NCI-H128 (cell line): ENCODE measurements around the gene GMPR2.
"Not testable (repeated sequence)": the region's sequence is repeated elsewhere in the genome, so short reads cannot be mapped to it uniquely, and the experiment has no call there.

Source experiments
- DNase-seq: peaks from one replicate; lab custom pipeline; 2025; ENCODE audit not compliant: unreplicated experiment; lab: John Stamatoyannopoulos, UW

The GMPR2 gene

DNA sequence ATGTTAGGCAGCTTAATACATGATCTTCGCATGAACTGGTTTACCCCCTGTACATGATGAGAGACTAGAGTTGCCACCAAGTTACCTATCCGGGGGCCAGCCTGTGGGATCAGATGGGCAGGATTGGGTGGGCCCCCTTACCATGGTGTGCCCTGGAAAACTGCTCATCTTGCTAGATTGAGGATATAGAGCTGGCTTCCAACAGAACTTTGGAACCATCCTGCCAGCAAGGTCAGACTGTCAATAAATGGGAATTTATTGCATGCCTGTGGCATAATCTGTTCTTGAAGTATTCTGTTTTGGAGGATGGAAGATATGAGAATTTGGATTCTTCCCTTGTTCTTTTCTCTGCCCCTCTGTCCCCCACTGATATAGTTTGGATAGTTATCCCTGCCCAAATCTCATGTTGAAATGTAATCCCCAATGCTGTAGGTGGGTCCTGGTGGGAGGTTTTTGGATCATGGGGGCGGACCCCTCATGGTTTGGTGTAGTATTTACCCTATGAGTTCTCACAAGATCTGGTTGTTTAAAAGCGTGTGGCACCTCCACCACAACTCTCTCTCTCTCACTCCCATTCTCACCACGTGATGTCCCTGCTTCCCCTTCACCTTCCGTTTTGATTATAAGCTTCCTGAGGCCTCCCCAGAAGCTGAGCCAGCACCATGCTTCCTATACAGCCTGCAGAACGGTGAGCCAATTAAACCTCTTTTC lies 33.8 kb upstream of the GMPR2 start:
- DNase-seq = no peak

DNA sequence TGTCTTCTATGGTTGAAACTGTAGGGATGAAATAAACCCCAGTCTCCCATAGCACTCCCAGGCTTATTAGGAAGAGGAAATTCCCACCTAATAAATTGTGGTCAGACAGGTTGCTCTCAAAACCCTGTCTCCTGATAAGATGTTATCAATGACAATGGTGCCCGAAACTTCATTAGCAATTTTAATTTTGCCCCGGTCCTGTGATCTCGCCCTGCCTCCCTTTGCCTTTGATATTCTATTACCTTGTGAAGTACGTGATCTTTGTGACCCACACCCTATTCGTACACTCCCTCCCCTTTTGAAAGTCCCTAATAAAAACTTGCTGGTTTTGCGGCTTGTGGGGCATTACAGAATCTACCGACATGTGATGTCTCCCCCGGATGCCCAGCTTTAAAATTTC lies 30.2 kb upstream of the GMPR2 start:
- not testable (repeated sequence) for DNase-seq

DNA sequence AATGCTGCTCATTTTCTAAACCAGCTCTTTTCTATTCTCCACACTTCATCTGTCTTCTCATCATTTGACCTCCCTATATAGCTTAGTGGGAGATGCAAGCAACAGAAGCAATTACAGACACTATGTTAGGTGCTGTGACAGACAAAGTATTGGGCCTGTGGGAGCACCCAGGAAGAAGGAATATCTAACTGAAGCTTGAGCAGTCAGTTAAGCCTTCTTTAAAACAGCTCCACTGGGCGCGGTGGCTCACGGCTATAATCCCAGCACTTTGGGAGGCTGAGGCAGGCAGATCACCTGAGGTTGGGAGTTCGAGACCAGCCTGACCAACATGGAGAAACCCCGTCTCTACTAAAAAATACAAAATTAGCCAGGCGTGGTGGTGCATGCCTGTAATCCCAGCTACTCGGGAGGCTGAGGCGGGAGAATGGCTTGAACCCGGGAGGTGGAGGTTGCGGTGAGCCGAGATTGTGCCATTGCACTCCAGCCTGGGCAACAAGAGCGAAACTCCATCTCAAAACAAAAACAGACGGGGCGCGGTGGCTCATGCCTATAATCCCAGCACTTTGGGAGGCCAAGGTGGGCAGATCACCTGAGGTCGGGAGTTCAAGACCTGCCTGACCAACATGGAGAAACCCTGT lies 29.4 kb upstream of the GMPR2 start:
- not testable (repeated sequence) for DNase-seq

DNA sequence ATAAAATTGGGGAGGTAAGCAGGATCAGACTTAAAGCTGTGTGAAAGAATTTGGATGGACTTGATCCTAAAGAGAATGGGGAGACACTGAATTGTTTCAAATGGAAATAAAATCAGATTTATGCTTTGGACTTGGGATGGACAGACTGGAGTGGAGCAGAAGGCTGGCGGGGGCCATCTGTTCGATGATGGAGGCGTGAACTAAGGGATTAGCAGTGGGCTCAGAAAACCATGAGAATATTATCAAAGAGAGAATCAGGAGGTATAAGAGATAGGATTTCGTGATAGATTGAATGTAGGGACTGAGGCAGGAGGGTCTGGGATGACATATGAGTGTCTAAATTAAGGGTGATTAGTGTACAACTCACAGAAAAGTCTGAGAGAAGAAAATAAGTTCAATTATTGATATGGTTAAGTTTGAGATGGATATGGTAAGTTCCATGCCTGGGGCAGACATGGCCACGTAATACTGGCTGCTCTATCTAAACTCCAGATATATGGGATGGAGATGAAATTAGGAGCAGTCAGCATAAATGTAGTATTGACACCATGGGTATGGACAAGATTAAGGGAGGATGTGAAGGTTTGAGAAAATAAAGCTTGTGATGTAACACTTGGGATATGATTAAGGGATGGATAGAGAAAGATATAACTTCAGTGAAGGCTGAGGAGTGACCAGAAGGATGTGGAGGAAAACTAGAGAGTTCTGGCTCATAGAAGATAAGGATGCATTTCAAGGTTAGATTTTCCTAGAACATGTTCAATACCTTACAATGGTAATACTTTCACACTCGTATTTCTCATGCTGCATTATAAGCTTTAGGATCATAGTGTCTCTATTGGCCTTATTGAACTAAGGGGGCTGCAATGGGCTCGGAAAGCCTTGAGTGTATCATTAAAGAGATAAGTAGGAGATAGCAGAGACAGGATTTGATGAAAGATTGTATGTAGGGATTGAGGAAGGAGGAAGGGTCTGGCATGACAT lies 28.3 kb upstream of the GMPR2 start:
- DNase-seq = no peak

DNA sequence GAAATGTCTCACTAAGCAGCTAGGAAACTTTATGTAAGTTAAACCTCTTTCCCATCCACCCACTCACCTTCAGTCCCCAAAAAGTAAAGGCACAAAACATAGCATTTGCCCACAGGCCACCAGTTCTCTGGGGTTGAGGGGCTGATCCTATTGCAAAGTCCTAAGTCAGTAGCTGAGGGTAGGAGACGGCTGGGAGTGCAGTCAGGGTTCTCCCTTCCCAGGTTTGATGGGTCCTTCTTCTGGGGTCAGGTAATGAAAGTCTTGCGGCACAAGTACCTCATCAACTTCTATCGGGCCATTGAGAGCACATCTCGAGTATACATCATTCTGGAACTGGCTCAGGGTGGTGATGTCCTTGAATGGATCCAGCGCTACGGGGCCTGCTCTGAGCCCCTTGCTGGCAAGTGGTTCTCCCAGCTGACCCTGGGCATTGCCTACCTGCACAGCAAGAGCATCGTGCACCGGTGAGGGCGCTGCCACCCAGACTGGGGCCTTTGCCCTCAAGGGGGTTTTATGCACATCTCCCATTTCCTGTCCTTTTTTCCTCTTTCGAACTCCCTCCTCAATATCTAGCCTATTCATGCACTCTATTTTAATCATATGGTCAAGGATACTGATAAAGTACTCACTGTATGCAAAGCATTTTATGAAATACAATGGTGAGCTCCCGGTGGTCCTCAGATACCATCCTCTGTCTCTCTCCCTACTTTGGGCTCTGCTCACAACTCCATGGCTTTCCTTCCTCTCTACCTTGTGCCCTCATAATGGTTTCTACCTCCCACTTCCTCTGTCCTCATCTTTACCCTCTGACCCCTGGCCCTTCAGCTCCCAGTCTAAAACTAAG lies 26.2 kb upstream of the GMPR2 start:
- DNase-seq = no peak

DNA sequence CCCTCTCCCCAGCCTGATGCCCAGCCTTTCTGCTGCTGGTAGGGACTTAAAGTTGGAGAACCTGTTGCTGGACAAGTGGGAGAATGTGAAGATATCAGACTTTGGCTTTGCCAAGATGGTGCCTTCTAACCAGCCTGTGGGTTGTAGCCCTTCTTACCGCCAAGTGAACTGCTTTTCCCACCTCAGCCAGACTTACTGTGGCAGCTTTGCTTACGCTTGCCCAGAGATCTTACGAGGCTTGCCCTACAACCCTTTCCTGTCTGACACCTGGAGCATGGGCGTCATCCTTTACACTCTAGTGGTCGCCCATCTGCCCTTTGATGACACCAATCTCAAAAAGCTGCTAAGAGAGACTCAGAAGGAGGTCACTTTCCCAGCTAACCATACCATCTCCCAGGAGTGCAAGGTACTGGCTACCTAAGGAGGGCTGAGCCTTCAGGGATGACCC lies 25.6 kb upstream of the GMPR2 start:
- no peak for DNase-seq

DNA sequence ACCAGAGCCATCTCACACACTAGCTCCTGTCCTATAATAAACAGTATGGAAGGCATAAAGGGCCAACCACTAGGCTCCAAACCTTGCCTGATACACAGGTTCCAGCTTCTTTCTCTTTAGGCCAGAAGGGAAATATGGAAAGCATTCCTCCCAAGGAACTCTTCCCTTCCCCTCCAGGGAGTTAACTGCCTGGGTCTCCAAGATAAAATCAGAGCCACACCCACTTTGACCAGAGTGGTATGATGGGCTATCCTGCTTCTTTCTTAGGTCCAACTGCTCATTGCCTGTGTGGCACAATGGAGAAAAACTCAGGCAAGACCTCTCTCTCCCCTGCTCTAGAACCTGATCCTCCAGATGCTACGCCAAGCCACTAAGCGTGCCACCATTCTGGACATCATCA lies 25.1 kb upstream of the GMPR2 start:
- no peak for DNase-seq

DNA sequence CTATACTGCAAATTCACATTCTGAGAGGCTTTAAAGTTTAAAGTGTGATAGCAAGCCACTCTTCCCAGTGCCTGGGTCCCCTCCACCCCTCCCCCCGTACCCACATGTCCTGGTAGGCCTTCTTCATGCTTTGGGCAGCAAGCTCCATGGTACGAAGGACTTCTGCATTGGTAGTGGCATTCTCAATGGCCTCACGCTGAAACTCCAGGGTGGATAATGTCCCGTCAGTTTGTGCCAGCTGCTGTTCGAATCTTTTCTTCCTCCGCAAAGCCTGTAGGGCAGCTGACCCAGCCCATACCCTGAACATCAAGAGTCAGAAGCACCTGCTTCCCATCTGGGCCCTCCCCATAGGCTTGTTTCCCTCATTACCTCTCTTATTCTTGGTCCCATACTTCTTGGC lies 21.4 kb upstream of the GMPR2 start:
- DNase-seq = no peak

DNA sequence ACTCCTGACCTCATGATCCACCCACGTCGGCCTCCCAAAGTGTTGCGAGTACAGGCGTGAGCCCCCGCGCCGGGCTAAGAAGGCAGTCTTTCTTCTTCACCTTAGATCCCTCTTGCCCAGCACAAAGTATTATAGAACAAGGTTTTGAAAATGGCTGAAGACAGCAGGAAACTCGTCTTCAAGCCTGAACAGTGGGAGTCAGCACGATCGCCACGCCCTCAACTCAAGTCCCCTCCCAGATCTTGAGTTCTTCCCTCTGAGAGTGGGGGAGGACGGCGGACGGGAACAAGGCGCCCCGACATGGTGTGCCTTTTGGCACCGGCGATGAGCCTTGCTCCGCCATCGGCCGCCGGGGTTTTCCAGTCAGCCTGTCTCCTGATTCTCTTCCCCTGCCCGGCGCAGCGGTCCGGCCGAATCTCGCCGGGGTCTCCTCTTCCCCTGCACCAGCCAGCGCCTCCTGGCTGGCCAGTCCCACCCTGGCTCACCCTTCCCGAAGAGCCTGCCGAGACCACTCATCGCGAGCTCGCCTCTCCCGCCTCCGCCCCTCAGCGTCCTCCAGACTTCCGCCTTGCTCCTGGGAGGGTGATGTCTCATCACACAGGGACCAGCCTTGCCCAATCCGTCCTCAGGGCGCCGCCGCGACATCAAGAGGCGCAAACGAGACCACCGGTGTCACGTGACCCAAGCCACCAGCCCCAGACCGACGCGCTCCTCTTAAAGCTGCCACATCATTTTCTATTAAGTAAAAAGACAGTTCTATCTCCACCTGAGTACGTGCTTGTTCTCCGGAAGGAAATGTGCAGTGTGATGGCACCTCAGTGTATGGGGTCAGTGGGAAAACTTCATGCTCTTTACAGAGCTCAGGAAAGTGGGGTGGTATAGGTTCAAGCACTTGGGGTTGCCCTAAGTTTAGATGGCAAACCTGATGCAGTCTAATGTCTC lies 19.5 kb upstream of the GMPR2 start, which contains the start of gene CHMP4A:
TSS of gene CHMP4A (minus strand) at position 565 of the 942 bp plus-strand sequence. CDS start at position 516, 49 bp downstream.
- DNase-seq = peak; percentile 85

DNA sequence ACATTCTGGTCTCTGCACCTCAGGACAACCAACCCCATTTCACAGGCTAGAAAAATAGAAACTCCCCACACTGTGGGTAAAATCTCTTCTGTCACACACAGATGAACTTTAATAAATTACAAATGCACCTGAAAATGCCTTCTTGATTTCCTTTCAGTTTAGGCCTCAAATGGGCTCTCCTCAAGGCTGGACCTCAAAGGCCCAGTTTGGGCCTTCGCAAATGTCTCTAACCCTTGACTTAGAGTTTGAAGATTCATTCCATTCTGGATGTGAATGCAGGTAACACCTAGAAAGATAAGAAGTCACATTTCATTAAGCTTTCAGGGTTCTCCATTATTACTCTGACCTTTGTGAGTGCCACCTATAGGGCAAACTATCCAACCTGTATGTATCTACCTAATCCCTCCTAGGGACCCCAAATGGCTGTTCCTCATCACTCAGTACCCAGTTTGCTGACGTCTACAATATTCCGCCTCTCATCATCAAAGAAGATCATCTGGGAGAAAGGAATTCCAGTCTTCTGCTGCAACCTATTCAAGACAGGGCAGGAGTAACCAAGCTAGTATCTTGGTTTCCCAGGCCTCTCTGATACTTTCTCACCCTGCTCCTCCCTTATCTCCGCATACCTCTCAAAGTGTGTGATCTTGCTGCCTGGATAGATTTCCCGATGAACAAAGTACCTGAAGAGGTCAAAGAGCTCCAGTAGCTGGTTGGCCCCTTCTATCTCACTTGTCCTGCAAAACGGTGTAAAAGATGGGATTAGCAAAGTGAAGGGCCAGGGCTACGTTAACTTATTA lies 18.7 kb upstream of the GMPR2 start:
- DNase-seq = no peak

DNA sequence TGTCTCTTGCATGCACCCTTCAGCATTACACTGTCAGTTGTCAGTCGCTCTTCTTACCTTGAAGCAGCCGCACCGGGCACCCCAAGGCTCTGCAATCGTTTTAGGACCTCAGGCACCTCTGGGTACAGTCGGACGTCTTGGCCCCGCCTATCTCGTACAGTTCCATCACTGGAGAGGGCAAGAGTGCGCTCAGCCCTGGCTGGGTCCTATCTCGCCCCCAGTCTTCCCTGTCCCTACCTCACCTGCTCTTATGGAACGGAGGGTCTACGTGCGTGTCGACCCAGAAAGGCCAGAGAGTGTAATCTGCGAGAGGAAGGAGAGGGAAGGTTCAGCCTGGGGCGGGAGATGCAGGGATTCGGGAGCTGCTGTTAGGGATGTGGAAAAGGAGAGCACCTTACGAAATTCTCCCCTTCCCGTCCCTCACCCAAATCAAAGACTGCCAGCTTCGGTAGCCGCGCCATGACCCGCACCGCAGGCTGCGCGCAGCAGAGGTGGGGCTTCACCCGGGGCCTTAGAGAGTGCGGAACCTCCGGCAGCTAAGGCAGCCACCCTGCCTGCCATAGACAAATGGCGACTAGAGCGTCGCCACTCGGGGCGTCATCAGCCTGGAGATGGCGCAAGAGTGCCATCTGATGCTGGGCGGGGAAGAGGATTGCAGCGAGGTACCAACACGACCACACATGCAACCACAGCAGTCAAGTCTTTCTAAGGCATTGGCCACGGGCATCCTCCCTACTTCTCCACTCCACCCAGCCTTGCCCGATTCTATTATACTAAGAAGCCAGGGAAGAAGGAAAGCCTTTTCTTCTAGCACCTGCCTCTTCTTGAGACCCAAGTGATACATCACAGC lies 17.0 kb upstream of the GMPR2 start, which contains the start of gene MDP1:
TSS of gene MDP1 (minus strand) at position 572 of the 850 bp plus-strand sequence. CDS start at position 461, 111 bp downstream.
- DNase-seq = peak; percentile 80

DNA sequence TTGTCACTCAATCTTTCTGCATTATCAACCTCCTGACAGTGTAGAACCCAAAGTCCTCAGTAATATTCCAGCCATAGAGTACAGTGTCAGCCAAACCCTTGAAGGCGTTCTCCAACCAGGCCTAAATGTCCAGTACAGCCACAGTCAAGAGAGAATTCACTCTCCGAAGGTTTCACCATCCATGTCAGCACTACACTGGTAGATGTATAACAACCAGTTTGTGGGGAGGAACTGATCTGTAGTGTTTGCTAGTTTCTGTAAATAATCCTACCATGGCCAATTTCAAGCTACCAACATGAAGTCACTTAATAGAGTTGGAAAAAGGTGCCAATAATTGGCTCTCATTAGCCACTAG lies 16.4 kb upstream of the GMPR2 start:
- no peak for DNase-seq

DNA sequence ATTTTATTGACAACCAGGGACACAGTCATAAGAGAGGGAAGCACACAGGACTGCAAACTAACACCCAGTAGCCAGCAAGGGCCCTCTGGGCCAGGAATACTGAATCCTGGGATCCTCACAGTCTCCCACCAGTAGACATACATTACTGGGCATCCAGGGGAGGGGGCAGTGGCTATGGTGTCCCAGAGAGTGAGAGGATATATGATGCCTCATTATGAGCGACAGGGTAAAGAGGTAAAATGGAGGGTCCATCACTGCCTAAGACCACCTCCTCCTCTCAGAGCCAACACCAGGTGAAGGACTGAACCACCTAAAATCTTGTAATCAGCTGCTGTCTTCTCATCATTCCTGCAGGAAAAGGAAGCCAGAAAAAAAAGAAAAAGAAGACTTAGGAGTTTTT lies 15.9 kb upstream of the GMPR2 start:
- DNase-seq = not testable (repeated sequence)

DNA sequence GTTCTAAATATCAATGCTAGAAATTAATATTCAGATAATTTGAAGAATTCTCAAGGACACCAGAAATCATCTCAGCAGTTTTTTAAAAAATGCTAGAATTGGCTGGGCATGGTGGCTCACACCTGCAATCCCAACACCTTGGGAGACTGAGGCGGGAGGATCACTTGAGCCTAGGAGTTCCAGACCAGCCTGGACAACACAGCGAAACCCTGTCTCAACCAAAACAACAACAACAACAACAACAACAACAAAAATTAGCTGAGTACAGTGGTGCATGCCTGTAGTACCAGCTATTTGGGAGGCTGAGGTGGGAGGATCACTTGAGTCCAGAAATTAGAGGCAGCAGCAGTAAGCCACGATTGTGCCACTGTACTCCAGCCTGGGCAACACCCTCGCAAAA lies 13.6 kb upstream of the GMPR2 start:
- DNase-seq = no peak

DNA sequence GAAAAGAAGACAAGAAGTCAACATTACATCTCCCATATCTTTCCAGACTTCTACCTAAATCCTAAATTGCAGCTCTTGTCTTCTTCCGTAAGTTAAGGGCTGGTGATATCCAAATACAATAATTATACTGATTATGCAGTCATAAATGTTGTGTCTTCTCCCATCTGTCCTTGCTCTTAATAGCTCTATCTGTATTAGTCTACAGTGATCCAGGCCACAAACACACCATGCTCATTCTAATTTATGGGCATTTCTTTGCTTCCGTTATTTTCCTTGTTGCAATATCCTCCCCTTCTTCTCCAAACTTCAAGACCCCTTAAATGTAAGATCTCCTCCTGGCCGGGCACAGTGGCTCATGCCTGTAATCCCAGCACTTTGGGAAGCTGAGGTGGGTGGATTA lies 13.2 kb upstream of the GMPR2 start:
- no peak for DNase-seq

DNA sequence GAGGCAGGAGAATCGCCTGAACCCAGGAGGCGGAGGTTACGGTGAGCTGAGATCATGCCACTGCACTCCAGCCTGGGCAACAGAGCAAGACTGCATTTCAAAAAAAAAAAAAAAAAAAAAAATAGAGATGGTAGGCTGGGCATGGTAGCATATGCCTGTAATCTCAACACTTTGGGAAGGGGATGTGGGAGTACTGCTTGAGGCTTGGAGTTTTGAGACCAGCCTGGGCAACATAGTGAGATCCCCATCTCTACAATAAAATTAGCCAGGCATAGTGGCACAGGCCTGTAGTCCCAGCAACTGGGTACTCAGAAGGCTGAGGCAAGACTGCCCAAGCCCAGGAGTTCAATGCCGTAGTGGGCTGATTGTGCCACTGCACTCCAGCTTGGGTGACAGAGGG lies 9.7 kb upstream of the GMPR2 start:
- not testable (repeated sequence) for DNase-seq

DNA sequence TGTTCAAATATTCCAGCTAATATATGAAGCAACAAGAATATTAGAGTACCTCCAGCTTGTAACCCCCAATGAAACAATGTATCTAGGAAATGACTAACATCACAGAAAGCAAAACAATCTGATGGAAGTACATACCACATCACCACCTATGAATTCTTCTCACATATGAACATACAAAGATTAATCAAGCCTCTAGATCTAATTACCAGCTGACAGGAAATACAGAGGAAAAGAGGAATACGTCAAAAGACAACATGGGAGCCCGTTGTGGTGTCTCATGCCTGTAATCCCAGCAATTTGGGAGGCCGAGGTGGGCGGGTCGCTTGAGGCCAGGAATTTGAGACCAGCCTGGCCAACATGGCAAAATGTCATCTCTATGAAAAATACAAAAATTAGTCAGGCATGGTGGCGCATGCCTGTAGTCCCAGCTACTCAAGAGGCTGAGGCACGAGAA lies 8.1 kb upstream of the GMPR2 start:
- DNase-seq = no peak

DNA sequence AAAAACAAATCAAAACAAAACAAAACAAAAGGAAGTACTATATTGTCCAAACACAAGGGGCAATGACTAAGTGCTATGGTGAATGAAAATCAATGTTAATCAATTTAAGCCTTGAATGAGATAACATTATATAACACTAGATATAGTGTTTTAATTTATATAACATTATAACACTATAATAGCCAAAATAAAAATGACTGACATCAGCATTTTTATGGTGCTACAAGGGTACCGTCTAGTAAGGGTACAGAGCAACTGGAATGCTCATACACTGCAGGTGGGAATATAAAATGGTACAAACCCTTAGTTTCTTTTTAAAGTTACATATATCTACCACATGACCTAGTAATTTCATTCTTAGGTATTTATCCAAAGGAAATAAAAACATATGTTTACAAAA lies 6.3 kb upstream of the GMPR2 start:
- no peak for DNase-seq
